Measurements from ENCODE around the gene KCTD2. TPM values are rescaled to one million over a fixed set of nuclear protein-coding genes. Genes with fewer than 3 reads are reported as not detected.
"Not testable (repeated sequence)": the region's sequence is repeated elsewhere in the genome, so short reads cannot be mapped to it uniquely, and the experiment has no call there.

Gene KCTD2
- total and polyA plus RNA-seq, 9 of the 15 experiments (the other 6 are each of a cell fraction or from before 2014, with no cell fraction given) = 1.7 to 32.9 (median 15.8) TPM

DNA sequence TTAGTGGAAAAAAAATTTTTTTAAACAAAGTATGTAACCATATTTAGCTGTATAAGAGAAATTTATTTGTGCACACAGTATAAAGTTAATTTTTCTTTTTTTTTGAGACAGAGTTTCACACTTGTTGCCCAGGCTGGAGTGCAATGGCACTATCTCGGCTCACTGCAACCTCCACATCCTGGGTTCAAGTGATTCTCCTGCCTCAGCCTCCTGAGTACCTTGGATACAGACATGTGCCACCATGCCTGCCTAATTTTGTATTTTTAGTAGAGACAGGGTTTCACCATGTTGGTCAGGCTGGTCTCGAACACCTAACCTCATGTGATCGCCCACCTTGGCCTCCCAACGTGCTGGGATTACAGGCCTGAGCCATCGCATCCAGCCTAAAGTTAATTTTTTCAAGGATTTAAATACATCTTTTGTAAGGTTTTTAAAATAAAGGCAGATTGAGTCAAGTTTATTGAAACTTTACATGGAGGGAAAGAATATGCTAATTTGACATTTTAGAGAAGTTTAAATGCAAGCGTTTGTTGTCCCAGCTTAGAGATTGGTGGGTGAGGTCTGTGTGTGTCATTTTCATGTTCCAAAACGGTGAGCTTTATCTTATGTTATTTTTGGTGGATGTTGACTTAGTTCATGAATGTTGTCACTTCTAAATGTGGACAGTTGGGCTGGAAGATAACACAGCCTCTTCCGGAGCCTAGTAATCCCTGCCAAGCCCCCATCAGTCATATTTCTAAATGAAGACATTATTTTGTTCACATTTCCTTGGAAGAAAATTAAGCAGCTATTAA, 24.6 kb downstream of the KCTD2 start (continued):
- peak; percentile 70 to 87; a peak in 3 of 4 replicates for TF ChIP-seq FOXK2 (conservative IDR thresholded peaks at IDR 0.05 in 1 of 2, IDR thresholded peaks at IDR 0.05 in 1 of 2; ENCODE audit: low read depth in 2 of 2)
- TF ChIP-seq SNAPC5 (CRISPR knock-in tag; IDR thresholded peaks at IDR 0.05) = 0 out of 2 replicates have a peak, but pooled peaks have one; percentile 13
- peak in 1 of 2 experiments; percentile 35; a peak in 1 of 3 replicates for TF ChIP-seq CBX3 (IDR thresholded peaks at IDR 0.05; ENCODE audit: borderline replicate concordance in 1 of 2, low read length in 2 of 2)
- peak; percentile 90 for TF ChIP-seq TEAD4 (IDR thresholded peaks at IDR 0.05; ENCODE audit: low read length)
- TF ChIP-seq TEAD4 (CRISPR knock-in tag; IDR thresholded peaks at IDR 0.05; ENCODE audit: borderline replicate concordance); CREB1 (CRISPR knock-in tag; IDR thresholded peaks at IDR 0.05): not testable (repeated sequence)
- peak; percentile 50; the same call in 1 of the 2 replicates for TF ChIP-seq ZKSCAN8 (CRISPR knock-in tag; IDR thresholded peaks at IDR 0.05)
- TF ChIP-seq SMAD4 (CRISPR knock-in tag; conservative IDR thresholded peaks at IDR 0.05) = 0 out of 2 replicates have a peak, but pooled peaks have one; percentile 48
- peak; percentile 50; the same call in 1 of the 2 replicates for TF ChIP-seq CREB1 (IDR thresholded peaks at IDR 0.05)
- TF ChIP-seq MIER1 (IDR thresholded peaks at IDR 0.05; ENCODE audit: low read depth) = peak; percentile 29; the same call in 1 of the 2 replicates
- peak; percentile 74 for TF ChIP-seq PML (IDR thresholded peaks at IDR 0.05; ENCODE audit: low read length)
- TF ChIP-seq, protein P1, sequence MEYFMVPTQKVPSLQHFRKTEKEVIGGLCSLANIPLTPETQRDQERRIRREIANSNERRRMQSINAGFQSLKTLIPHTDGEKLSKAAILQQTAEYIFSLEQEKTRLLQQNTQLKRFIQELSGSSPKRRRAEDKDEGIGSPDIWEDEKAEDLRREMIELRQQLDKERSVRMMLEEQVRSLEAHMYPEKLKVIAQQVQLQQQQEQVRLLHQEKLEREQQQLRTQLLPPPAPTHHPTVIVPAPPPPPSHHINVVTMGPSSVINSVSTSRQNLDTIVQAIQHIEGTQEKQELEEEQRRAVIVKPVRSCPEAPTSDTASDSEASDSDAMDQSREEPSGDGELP (CRISPR knock-in tag; IDR thresholded peaks at IDR 0.05; ENCODE audit: borderline replicate concordance) = 0 out of 2 replicates have a peak, but pooled peaks have one; percentile 21
- peak; percentile 46 for TF ChIP-seq BRD9 (IDR thresholded peaks at IDR 0.05; ENCODE audit: low read depth, partially characterized antibody)
- TF ChIP-seq DMBX1 (CRISPR knock-in tag; IDR thresholded peaks at IDR 0.05; ENCODE audit: borderline replicate concordance) = peak; percentile 33; the same call in 1 of the 2 replicates
- TF ChIP-seq MEIS2 (IDR thresholded peaks at IDR 0.05; ENCODE audit: partially characterized antibody) = peak; percentile 96
